SK-N-SH (cell line): ENCODE measurements around the gene XIRP2.

ENCODE experiments used
- EP300 ChIP-seq, 2 experiments: IDR thresholded peaks; 2 replicates each; pipeline versions ENCODE4 v1.4.0 to v1.6.1; 2012; ENCODE audit warnings: borderline replicate concordance in 1 of 2, low read depth in 1 of 2, low read length in 1 of 2
- EZH2phosphoT487 ChIP-seq: fragments of 200-600 bp; sonication (generic); IDR thresholded peaks from 2 replicates; pipeline ENCODE4 v1.6.1; 2017; ENCODE audit warnings: low read depth, mixed run types, mild to moderate bottlenecking, antibody characterized with exemption, moderate library complexity, borderline replicate concordance
- FOXJ3 ChIP-seq: sonication (generic); formaldehyde crosslinking; IDR thresholded peaks from 2 replicates; pipeline ENCODE4 v1.5.1; 2020; ENCODE audit warnings: mild to moderate bottlenecking, missing genetic modification reagents
- JUND ChIP-seq: IDR thresholded peaks from 2 replicates; pipeline ENCODE4 v1.4.0; 2012
- MXI1 ChIP-seq: IDR thresholded peaks from 2 replicates; pipeline ENCODE4 v1.6.1; 2012; ENCODE audit warnings: mild to moderate bottlenecking, low read depth, low read length, improper control_type of control experiment
- NFIC ChIP-seq: IDR thresholded peaks from 2 replicates; pipeline ENCODE4 v1.4.0; 2012; ENCODE audit warnings: borderline replicate concordance
- NRF1 ChIP-seq: IDR thresholded peaks from 2 replicates; pipeline ENCODE4 v1.6.1; 2012; ENCODE audit warnings: low read depth, mild to moderate bottlenecking, low read length
- RCOR1 ChIP-seq: fragments of 150-350 bp; IDR thresholded peaks from 2 replicates; pipeline ENCODE4 v1.6.1; 2017; ENCODE audit warnings: antibody characterized with exemption, low read length
- YY1 ChIP-seq: IDR thresholded peaks from 2 replicates; pipeline ENCODE4 v1.4.0; 2012; ENCODE audit warnings: low read depth, mild to moderate bottlenecking
- TF ChIP-seq, protein P1 (sequence below): fragments of 200-600 bp; sonication (generic); IDR thresholded peaks from 2 replicates; pipeline ENCODE4 v1.6.1; 2017; ENCODE audit warnings: antibody characterized with exemption, mild to moderate bottlenecking, moderate library complexity
- TF ChIP-seq, protein P2 (sequence below): IDR thresholded peaks from 2 replicates; pipeline ENCODE4 v1.6.1; 2012; ENCODE audit warnings: mild to moderate bottlenecking, low read depth, low read length, moderate library complexity

DNA sequence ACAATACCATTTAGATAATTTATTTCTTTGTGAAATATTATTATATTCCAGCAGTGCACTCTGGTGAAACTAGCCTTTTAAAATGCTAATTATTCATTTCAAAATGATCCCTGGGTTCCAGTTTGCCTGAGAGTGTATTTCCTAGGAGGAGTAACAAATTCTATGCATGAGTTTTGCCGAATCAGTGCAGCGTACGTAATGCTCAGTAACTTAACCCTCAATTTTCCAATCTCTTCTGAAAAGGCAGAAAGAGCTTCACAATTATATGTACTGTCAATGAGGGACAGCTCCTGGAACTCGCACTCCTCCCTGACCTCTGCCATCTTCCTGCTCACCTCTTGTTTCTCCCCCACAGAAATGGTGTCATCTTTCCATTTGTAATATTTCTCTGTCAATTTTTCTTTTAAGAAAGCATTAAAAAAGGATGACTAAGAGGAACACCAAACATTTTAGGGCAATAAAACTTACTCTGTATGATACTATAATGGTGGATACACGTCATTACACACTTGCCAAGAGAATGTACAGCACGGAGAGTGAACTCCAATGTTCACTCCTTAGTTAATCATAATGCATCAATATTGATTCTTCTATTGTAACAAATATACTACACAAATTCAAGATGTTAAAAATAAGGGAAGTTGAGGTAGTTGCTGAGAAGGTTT is 25.7 kb upstream of the XIRP2 start:
- TF ChIP-seq, protein P1, sequence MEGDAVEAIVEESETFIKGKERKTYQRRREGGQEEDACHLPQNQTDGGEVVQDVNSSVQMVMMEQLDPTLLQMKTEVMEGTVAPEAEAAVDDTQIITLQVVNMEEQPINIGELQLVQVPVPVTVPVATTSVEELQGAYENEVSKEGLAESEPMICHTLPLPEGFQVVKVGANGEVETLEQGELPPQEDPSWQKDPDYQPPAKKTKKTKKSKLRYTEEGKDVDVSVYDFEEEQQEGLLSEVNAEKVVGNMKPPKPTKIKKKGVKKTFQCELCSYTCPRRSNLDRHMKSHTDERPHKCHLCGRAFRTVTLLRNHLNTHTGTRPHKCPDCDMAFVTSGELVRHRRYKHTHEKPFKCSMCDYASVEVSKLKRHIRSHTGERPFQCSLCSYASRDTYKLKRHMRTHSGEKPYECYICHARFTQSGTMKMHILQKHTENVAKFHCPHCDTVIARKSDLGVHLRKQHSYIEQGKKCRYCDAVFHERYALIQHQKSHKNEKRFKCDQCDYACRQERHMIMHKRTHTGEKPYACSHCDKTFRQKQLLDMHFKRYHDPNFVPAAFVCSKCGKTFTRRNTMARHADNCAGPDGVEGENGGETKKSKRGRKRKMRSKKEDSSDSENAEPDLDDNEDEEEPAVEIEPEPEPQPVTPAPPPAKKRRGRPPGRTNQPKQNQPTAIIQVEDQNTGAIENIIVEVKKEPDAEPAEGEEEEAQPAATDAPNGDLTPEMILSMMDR = no peak
- TF ChIP-seq JUND (no peak), EZH2phosphoT487 (no peak), YY1 (no peak), EP300 (IDR thresholded peaks at IDR 0.05; ENCODE audit: borderline replicate concordance in 1 of 2, low read depth in 1 of 2, low read length in 1 of 2) (no peak), MXI1 (no peak), NRF1 (no peak), NFIC (no peak), FOXJ3 (CRISPR knock-in tag) (no peak), RCOR1 (no peak)
- TF ChIP-seq, protein P2, sequence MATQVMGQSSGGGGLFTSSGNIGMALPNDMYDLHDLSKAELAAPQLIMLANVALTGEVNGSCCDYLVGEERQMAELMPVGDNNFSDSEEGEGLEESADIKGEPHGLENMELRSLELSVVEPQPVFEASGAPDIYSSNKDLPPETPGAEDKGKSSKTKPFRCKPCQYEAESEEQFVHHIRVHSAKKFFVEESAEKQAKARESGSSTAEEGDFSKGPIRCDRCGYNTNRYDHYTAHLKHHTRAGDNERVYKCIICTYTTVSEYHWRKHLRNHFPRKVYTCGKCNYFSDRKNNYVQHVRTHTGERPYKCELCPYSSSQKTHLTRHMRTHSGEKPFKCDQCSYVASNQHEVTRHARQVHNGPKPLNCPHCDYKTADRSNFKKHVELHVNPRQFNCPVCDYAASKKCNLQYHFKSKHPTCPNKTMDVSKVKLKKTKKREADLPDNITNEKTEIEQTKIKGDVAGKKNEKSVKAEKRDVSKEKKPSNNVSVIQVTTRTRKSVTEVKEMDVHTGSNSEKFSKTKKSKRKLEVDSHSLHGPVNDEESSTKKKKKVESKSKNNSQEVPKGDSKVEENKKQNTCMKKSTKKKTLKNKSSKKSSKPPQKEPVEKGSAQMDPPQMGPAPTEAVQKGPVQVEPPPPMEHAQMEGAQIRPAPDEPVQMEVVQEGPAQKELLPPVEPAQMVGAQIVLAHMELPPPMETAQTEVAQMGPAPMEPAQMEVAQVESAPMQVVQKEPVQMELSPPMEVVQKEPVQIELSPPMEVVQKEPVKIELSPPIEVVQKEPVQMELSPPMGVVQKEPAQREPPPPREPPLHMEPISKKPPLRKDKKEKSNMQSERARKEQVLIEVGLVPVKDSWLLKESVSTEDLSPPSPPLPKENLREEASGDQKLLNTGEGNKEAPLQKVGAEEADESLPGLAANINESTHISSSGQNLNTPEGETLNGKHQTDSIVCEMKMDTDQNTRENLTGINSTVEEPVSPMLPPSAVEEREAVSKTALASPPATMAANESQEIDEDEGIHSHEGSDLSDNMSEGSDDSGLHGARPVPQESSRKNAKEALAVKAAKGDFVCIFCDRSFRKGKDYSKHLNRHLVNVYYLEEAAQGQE = no peak
